Stimulated activated CD8-positive, alpha-beta memory T cell treated with anti-CD3 and anti-CD28 coated beads, Interleukin-4, amount 100 ng/mL, for 48 hours (primary cell): ENCODE measurements around the gene RGPD6.
A peak's percentile ranks its signal among the peaks of the same experiment; 100 is the strongest.
"Not testable (repeated sequence)": the region's sequence is repeated elsewhere in the genome, so short reads cannot be mapped to it uniquely, and the experiment has no call there.

Experiments used
- DNase-seq: peaks from one replicate; pipeline ENCODE4 v3.0.0-alpha.2; 2020

RGPD6 gene

GRCh38 chr2:110576763-110577416 is at the start of gene RGPD6:
TSS of gene RGPD6 (minus strand) at chr2:110577222. CDS start at chr2:110577024, 198 bp downstream.
- DNase-seq = not testable (repeated sequence)

DNA sequence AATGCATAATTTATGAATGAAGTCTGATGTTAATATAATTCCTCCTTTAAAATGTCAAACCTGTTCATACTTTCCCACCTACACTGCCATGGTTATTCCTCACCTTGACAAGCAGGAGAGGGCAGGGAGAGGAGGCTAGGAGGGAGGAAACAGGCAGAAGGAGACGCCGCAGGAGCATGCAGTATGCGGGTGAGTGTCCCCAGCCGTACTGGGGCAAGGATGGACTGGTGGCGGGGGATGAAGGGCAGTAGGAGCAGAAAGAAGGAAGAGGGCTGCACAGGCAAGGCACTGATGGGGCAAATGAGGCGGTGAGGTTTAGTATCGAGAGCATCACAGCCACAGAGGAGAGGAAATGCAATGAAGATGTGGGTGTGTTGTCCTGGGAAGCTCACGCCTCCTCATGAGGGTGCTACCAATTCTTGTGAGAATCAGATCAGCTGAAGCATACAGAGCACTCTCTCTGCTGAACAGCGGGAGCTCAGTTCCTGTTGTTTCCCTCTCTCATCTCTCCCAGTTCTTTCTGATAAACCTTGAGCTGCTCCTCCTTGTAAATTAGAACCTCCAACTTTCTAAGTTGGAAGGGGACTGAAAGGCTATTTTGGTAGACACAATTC is 42.4 kb upstream of the RGPD6 start:
- DNase-seq = not testable (repeated sequence)

- DNase-seq = not testable (repeated sequence)
Measured at GRCh38 chr2:110613927-110614326, 36.9 kb upstream of the RGPD6 start.

DNA sequence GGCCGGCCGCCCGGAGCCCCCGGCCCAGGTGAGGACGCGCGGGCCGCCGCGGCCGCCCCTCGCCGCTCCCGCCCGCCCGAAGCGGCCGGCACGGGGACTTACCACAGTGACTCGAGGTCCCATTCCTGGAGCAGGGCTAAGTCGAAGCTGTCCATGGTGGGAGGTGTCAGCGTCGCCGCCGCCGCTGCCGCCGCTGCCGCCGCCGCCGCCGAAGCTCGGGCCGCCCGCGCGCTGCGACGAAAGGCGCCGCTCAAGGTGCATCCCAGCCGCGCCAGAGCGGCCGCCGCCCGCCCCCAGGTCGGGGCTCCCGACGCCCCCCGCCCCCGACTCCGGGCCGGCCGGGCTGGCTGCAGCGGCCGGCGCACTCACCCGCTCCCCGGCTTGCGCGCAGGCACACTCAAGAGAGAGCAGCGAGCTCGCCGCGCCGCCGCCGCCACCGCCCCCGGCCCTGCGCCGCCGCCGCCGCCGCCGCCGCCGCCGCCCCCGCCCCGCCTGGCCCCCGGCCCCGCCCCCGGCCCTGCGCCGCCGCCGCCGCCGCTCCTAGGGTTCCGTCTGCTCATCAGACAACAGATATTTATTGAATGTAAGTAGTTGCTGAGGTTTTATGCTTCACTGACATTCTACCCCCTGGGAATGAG is 33.7 kb upstream of the RGPD6 start:
- DNase-seq = peak; percentile 24

GRCh38 chr2:110609843-110610612 is 33.0 kb upstream of the RGPD6 start:
- DNase-seq = not testable (repeated sequence)

- DNase-seq = not testable (repeated sequence)
Measured at GRCh38 chr2:110608788-110609502, 31.9 kb upstream of the RGPD6 start.

- not testable (repeated sequence) for DNase-seq
Measured at GRCh38 chr2:110605057-110605456, 28.0 kb upstream of the RGPD6 start.

- DNase-seq = not testable (repeated sequence)
Measured at GRCh38 chr2:110603917-110604591, 27.0 kb upstream of the RGPD6 start.

GRCh38 chr2:110602139-110602538 is 25.1 kb upstream of the RGPD6 start:
- DNase-seq = not testable (repeated sequence)

GRCh38 chr2:110591973-110592372 is 15.0 kb upstream of the RGPD6 start:
- not testable (repeated sequence) for DNase-seq

DNA sequence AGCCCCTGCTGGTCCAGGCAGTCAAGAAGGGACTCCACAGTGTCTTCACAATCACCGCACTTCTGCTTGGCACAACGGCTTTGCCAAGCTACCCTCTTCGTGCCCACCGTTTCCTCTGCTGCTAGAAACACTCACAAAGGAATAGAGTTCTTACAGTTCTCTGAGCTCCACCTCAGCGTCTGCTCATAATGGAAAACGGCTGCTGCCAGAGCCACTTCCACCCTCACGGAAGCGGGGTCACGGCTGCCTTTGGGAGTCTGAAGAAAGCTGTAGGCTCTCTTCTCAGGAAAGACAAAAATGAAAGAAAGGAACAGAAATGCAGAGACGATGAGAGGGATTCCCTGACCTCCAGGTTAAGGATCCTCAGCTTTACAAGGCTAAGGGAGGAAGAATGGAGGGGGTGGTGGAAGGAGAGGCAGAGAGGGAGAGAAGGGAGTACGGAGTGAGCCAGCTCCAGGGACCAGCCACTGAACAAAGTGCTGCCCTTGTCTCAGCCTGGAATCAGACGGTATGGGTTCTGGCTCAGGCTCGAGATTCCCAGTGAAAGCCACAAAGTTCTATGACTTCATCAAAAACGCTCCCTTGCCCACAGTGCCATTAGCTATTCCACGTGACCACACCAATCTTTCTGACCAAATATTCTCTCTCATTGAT is 12.8 kb upstream of the RGPD6 start:
- not testable (repeated sequence) for DNase-seq

- not testable (repeated sequence) for DNase-seq
Measured at GRCh38 chr2:110588520-110588919, 11.5 kb upstream of the RGPD6 start.

GRCh38 chr2:110579216-110579965 is 2.4 kb upstream of the RGPD6 start:
- DNase-seq = not testable (repeated sequence)

DNA sequence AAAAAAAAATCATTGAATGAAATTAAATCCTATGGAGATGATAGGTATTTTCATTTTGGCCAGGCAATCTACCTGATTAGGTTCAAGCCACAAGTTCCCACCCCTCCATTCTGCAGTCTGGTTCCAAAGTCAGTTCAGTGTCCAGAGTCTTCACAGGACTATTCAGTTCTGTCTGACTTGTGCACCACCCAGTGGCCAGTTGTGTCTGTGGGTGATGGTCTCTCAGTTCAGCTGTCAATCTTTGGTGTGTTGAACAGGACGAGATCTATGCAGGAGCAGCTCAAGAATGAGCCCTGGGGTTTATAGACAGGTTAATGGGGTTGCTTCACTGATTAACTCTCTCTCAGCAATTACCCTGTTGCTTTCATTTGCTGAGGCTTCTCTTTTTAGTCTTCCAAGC is 1.4 kb upstream of the RGPD6 start:
- not testable (repeated sequence) for DNase-seq

DNA sequence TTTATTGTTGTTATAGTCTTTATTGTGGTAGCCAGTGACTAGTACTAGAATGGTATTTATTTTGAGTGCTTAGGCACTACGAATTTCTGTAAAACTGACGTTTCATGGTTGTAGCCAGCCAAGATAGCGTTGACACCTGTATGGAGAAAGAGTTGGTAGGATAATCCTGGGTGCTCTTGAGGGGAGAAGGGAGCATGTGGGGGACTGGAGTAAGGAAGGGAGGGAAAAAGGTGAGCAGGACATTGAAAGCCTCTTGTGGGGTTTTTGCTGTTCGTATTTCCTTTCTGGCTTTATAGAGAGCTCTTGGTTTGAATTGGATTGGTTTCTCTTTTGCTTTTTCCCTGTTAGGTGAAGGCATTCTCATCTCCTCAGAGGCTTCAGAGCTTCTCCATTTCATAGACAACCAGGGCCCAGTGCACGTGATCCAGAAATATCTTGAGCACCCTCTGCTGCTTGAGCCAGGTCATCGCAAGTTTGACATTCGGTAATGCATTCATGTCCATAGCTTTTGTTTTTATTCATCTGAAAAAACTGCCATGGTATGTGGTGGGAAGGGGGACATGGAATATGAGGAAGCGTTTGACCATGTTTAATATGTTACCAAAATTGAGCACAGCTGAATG is 77.2 kb downstream of the RGPD6 start:
- not testable (repeated sequence) for DNase-seq

DNA sequence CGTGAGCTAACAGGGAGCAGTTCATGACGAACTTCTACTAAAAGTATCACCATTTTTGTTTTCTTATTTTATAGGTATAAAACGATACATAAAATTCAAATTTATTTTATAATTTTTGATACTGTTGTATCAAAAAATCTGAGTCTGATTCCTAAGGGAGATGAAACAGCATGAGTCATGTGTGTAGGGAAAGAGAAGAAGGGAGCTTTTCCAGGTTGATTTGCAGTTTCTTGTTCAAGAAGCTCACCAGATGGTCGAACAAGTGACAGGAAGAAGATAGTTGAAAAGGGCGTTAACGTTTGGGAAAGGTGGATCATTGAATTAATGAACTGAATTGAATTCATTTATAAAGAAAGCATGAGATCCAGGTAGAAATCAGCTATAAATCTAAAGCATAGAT is 81.0 kb downstream of the RGPD6 start:
- DNase-seq = not testable (repeated sequence)

DNA sequence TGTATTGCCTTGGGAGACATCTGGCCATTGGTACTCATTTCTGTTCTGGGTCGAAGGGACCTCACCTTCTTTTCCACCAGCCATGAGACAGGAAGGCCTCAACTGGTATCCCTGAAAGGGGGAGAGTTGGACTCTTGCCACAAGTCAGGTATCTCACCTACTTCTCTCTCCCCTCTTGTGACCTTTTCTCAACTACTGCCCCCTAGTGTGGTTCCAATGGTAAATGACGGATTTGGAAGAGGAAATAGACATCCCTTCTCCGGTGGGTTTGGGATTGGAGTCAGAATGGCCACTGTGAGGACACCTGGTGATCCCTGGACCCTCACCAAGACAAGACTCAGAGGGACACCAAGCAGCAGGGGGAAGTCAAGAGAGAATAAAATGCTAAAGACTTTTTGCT is 82.5 kb downstream of the RGPD6 start:
- not testable (repeated sequence) for DNase-seq

DNA sequence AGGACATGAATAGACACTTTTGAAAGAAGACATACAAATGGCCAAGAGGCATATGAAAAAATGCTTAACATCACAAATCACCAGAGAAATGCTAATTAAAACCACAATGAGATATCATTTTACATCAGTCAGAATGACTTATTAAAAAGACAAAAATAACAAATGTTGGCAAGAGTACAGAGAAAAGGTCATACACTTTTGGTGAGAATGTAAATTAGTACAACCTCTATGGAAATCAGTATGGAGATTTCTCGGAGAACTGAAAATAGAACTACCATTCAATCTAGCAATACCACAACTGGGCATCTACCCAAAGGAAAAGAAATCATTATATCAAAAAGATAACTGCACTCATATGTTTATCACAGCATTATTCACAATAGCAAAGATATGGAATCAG is 88.0 kb downstream of the RGPD6 start:
- not testable (repeated sequence) for DNase-seq

DNA sequence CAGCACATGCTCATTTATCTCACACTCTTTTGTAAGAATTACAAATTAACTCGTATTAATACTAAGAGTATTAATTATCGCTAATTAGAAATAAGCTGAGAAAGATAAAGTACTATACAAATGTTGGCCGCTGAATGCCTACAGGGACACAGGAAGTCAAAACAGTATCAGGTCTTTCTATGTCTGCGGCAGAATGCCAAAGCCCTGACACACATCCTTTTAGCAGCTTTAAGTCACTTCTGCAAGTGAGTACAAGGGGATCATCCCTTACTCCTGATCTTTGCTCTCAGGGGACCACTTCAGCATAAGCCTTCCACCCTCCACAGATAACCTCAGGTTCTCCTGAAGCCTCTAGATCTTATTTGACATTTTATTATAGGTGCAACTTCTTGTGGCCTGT is 94.3 kb downstream of the RGPD6 start:
- not testable (repeated sequence) for DNase-seq

DNA sequence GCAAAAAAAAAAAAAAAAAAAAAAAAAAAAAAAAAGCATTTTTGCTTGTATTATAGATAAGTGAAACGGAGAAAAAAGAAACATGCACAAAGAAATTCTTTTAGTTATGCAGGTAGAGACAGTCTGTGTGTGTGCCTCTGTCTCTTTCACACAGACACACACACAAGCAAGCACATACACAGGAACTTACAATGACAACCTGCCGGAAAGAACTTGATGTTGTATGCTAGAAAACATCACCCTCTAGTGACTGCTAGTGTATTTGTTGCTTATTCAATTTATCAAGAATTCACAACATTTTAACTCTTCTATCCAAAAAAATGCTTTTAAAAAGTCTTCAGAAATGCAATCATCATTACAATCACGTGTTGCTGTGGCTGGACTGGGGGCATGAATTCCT is 95.8 kb downstream of the RGPD6 start:
- DNase-seq = not testable (repeated sequence)
